ENCODE data around the gene ITPR2.
"Not testable (repeated sequence)": the region's sequence is repeated elsewhere in the genome, so short reads cannot be mapped to it uniquely, and the experiment has no call there.

Gene ITPR2

GRCh38 chr12:26654623-26655022, 178.4 kb downstream of the ITPR2 start:
- no peak for DNase-seq

- peak; percentile 72 for DNase-seq
These were observed 181.3 kb downstream of the ITPR2 start for GRCh38 chr12:26651566-26652188.

GRCh38 chr12:26651036-26651435, 182.0 kb downstream of the ITPR2 start:
- DNase-seq = no peak

- no peak for DNase-seq
These were observed 184.0 kb downstream of the ITPR2 start for GRCh38 chr12:26648999-26649398.

- DNase-seq = no peak
These were observed 184.4 kb downstream of the ITPR2 start for GRCh38 chr12:26648584-26648983.

- DNase-seq = no peak
These were observed 184.9 kb downstream of the ITPR2 start for GRCh38 chr12:26648066-26648465.

GRCh38 chr12:26647088-26647487, 185.9 kb downstream of the ITPR2 start:
- no peak for DNase-seq

- DNase-seq = no peak
These were observed 186.4 kb downstream of the ITPR2 start for GRCh38 chr12:26646571-26646970.

DNA sequence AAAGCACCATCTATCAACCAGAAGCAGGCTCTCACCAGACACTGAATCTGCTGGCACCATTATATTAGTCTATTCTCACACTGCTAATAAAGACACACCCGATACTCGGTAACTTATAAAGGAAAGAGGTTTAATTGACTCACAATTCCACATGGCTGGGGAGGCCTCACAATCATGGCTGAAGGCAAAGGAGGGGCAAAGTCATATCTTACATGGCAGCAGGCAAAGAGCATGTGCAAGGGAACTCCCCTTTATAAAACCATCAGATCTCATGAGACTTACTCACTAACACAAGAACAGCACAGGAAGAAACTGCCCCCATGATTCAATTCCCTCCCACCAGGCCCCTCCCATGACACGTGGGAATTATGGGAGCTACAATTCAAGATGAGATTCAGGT, 188.6 kb downstream of the ITPR2 start:
- not testable (repeated sequence) for DNase-seq

GRCh38 chr12:26643532-26644315, 189.3 kb downstream of the ITPR2 start:
- DNase-seq = peak; percentile 27

DNA sequence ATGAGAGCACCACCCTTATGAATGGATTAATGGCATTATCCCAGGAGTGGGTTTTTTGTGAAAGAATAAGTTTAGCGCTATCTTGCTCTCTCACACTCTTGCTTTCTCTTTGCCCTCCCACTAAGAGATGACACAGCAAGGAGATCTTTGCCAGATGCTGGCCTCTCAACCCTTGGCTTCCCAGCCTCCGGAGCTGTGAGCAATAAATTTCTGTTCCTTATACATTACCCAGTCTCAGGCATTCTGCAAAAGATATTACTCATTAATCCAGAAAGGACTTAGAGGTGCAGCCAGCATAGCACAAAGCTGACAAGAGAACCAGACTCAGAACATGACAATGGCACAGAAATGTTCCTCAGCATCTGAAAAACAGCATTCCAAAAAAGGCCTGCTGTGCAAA, 190.6 kb downstream of the ITPR2 start:
- no peak for DNase-seq

DNA sequence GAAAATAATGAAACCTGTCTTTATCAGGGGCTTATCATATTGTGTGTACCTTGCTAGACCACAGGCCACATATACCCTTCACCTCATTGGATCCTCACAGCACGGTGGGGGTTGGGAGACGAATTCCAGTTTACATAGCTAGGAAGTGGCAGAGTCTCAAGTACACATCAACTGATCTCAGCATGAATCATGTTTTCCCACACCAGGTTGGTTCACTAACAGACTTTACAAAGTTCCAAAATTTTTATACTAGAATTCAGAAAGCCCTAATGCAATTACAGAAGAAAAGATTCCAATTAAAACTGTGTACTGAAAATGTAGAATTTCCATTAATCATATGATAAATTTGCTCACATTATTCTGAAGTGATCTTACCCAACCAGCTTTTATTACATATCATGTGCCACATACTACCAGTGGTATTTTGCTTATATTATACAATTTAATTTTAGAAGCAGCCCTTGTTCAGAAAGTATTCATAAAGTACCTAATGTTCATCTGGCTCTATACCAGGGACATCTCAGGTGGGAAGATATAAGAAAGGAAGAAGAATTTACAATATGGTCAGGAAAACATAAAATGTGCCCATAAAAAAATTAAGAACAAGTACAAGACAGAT, 196.2 kb downstream of the ITPR2 start:
- DNase-seq = no peak

GRCh38 chr12:26633591-26634210, 199.3 kb downstream of the ITPR2 start:
- DNase-seq = peak; percentile 79

DNA sequence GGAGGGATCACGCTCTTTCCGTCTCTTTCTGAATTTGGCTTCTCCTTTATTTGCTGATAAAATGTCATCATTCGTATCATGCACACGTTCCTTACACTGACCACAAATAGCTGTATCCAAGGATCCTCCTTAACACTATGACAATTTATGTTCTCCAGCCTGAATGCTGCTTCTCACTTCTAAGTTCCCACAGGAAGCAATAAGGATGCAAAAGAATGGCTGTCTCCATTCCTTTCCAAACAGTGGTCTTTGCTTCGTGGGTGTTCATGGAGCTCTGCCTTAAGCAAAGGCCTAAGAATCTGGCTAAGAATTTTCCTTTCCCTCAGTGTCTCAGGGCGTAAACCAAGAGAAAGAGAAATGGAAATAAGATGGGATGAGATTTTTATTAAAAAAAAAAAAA, 200.2 kb downstream of the ITPR2 start:
- no peak for DNase-seq

DNA sequence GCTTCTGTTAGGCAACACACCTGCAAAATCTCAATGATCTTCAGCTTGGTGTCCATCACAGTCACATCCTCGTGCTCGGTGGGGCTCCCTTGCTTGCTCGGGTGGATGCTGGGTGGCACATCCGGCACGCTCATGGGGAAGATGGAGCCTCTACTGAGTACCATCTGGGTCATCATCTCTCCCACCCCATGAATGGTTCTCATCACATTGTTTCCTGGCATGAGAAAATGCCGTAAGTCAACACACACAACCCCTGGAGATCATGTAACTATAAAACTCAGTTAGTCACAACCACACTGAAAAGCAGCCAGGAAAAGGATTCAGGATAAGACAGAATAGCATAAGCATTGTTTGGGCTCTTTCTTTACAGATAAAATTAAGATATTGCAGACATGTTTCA, 201.1 kb downstream of the ITPR2 start:
- peak; percentile 91 for DNase-seq

- DNase-seq = no peak
These were observed 202.4 kb downstream of the ITPR2 start for GRCh38 chr12:26630546-26631027.

- peak; percentile 15 for DNase-seq
These were observed 203.1 kb downstream of the ITPR2 start for GRCh38 chr12:26629864-26630263.

DNA sequence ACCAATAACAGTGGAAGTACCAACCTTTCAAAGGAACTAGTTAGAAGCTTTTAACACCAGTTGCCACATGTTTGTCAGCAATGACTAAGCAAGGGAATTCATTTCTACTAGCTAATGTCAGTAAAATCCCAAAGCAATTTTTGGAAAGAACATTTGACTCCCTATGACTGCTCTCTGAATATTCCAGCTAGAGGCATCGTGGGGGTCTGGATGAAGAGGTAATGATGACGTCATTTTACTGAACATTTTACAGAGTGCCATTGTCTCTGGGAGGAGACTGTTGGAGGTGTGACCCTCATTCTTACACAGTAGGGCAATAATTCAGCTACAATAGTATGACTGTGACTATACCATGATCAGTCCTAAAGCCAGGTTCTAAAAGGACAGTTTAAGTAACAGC, 204.8 kb downstream of the ITPR2 start:
- no peak for DNase-seq

- no peak for DNase-seq
These were observed 205.7 kb downstream of the ITPR2 start for GRCh38 chr12:26627335-26627734.

- DNase-seq = no peak
These were observed 209.9 kb downstream of the ITPR2 start for GRCh38 chr12:26623136-26623535.

GRCh38 chr12:26622601-26623000, 210.4 kb downstream of the ITPR2 start:
- no peak for DNase-seq

- no peak for DNase-seq
These were observed 211.1 kb downstream of the ITPR2 start for GRCh38 chr12:26621932-26622331.

GRCh38 chr12:26620907-26621306, 212.1 kb downstream of the ITPR2 start:
- no peak for DNase-seq

DNA sequence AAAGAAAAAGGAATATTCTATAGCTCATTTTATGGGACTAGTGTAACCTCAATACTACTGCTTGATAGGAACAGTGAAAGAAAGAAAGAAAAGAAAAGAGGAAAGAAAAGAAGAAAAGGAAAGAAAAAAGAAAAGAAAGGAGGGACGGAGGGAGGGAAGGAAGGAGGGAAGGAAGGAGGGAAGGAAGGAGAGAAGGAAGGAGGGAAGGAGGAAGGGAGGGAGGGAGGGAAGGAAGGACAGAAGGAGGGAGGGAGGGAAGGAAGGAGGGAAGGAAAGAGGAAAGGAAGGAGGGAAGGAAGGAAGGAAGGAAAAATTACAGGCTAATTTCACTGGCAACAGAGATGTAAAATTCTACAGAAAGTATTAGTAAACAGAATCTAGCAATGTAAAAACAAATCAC, 215.5 kb downstream of the ITPR2 start:
- DNase-seq = no peak

Data from NCI-H146 (cell line).